Neural progenitor cell (in vitro differentiated cells): ENCODE data around the gene EDIL3. TPM values are rescaled to one million over a fixed set of nuclear protein-coding genes. Genes with fewer than 3 reads are reported as not detected.

Source experiments
- DNase-seq: peaks from one replicate; pipeline ENCODE4 v3.0.0-alpha.2; 2016; ENCODE audit warnings: low spot score
- H2AFZ ChIP-seq: fragments of 200-600 bp; sonication (generic); replicated peaks from 2 replicates; pipeline ENCODE4 v1.6.1; 2016; ENCODE audit warnings: antibody characterized with exemption
- H3F3A ChIP-seq: fragments of 200-600 bp; sonication (generic); 2 replicates; pipeline ENCODE4 v1.6.1; 2016; ENCODE audit warnings: antibody characterized with exemption, low read depth
- H3K27ac ChIP-seq: fragments of 200-600 bp; sonication (generic); 2 replicates; pipeline ENCODE4 v1.5.1; 2016; ENCODE audit warnings: mild to moderate bottlenecking
- H3K27me3 ChIP-seq: fragments of 200-600 bp; sonication (generic); 2 replicates; pipeline ENCODE4 v1.6.1; 2016; ENCODE audit warnings: mild to moderate bottlenecking, moderate library complexity
- H3K36me3 ChIP-seq: fragments of 200-600 bp; sonication (generic); 2 replicates; pipeline ENCODE4 v1.5.1; 2016
- H3K4me1 ChIP-seq: fragments of 200-600 bp; sonication (generic); 2 replicates; pipeline ENCODE4 v1.6.1; 2016; ENCODE audit warnings: mixed run types
- H3K4me2 ChIP-seq: fragments of 200-600 bp; sonication (generic); 2 replicates; pipeline ENCODE4 v1.6.1; 2016
- H3K4me3 ChIP-seq: fragments of 200-600 bp; sonication (generic); 2 replicates; pipeline ENCODE4 v1.5.1; 2016
- H3K79me2 ChIP-seq: fragments of 200-600 bp; sonication (generic); 2 replicates; pipeline ENCODE4 v1.6.1; 2016; ENCODE audit warnings: low read depth
- H3K9ac ChIP-seq: fragments of 200-600 bp; sonication (generic); 2 replicates; pipeline ENCODE4 v1.6.1; 2016
- H3K9me3 ChIP-seq: fragments of 200-600 bp; sonication (generic); 2 replicates; pipeline ENCODE4 v1.5.1; 2016; ENCODE audit warnings: low read depth
- H4K20me1 ChIP-seq: fragments of 200-600 bp; sonication (generic); 2 replicates; pipeline ENCODE4 v1.6.1; 2016; ENCODE audit warnings: low read depth
- H3K27ac Mint-ChIP-seq: 3 replicates; pipeline ENCODE4 v1.8.0; 2021; ENCODE audit warnings: mixed read lengths
- H3K27me3 Mint-ChIP-seq: 2 replicates; pipeline ENCODE4 v1.8.0; 2022; ENCODE audit warnings: low read depth, mild to moderate bottlenecking, inconsistent platforms, moderate library complexity, mixed read lengths; ENCODE audit not compliant: insufficient read depth
- H3K36me3 Mint-ChIP-seq: 3 replicates; pipeline ENCODE4 v1.8.0; 2021; ENCODE audit warnings: mixed read lengths
- H3K4me1 Mint-ChIP-seq: 3 replicates; pipeline ENCODE4 v1.8.0; 2021; ENCODE audit warnings: mixed read lengths
- H3K4me3 Mint-ChIP-seq: 3 replicates; pipeline ENCODE4 v1.8.0; 2021; ENCODE audit warnings: mild to moderate bottlenecking, moderate library complexity, mixed read lengths
- H3K9me3 Mint-ChIP-seq: 3 replicates; pipeline ENCODE4 v1.8.0; 2020; ENCODE audit warnings: mixed read lengths
- EZH2 ChIP-seq: fragments of 200-600 bp; sonication (generic); IDR thresholded peaks from 2 replicates; pipeline ENCODE4 v1.6.1; 2017; ENCODE audit warnings: antibody characterized with exemption, mild to moderate bottlenecking, moderate library complexity
- EZH2phosphoT487 ChIP-seq: fragments of 200-600 bp; sonication (generic); IDR thresholded peaks from 2 replicates; pipeline ENCODE4 v1.6.1; 2017; ENCODE audit warnings: antibody characterized with exemption
- total RNA-seq: library from RNA; depleted of rRNA; stranded (reverse); fragments of >200 nt; gene quantifications from 2 replicates; pipeline ENCODE4 v1.2.3, GENCODE V29; 2015; ENCODE audit warnings: low replicate concordance
- TF ChIP-seq, protein P1 (sequence below): fragments of 200-600 bp; sonication (generic); IDR thresholded peaks from 2 replicates; pipeline ENCODE4 v1.5.1; 2017; ENCODE audit warnings: antibody characterized with exemption, mild to moderate bottlenecking

The EDIL3 gene
- total RNA-seq, 1 donor from 2014 or later: 13.8 TPM

DNA sequence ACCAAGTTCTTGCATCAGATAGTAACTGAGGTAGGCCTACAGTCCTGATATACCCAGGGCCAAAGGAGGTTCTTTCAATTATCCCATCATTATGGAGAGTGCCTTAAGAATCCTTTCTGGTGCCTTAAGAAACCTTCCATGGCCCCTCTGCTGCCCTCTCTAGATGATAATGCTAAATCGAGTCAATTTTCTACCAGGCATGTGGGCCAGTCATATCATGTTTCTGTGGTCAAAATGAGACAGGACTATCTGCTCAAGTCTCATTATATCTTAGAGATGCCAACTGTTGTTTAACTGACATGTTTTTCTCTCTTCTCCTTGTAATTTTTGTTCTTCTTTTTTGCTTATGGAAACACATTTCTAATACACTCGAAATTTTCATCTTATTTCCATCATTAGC is 127.6 kb downstream of the EDIL3 start:
- H2AFZ ChIP-seq: no peak overlapping the region
- H3K27me3 ChIP-seq: no peaks in the 10 kb centered on the region
- H3K4me3 ChIP-seq: no peak overlapping the region
- H3K4me2 ChIP-seq: no peak overlapping the region
- H3K27me3 Mint-ChIP-seq: no peaks in the 10 kb centered on the region
- no peaks in the 10 kb centered on the region for H3K79me2 ChIP-seq
- H3K36me3 ChIP-seq: no peaks in the 10 kb centered on the region
- no peak overlapping the region for H3K9ac ChIP-seq
- no peaks in the 10 kb centered on the region for H3K4me1 ChIP-seq
- TF ChIP-seq EZH2phosphoT487: no peak
- TF ChIP-seq, protein P1, sequence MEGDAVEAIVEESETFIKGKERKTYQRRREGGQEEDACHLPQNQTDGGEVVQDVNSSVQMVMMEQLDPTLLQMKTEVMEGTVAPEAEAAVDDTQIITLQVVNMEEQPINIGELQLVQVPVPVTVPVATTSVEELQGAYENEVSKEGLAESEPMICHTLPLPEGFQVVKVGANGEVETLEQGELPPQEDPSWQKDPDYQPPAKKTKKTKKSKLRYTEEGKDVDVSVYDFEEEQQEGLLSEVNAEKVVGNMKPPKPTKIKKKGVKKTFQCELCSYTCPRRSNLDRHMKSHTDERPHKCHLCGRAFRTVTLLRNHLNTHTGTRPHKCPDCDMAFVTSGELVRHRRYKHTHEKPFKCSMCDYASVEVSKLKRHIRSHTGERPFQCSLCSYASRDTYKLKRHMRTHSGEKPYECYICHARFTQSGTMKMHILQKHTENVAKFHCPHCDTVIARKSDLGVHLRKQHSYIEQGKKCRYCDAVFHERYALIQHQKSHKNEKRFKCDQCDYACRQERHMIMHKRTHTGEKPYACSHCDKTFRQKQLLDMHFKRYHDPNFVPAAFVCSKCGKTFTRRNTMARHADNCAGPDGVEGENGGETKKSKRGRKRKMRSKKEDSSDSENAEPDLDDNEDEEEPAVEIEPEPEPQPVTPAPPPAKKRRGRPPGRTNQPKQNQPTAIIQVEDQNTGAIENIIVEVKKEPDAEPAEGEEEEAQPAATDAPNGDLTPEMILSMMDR: no peak
- TF ChIP-seq EZH2: no peak
- H3K9me3 ChIP-seq: no peaks in the 10 kb centered on the region
- no peak overlapping the region for H3K27ac Mint-ChIP-seq
- no peak for DNase-seq
- no peak overlapping the region for H3K4me3 Mint-ChIP-seq
- H3F3A ChIP-seq: no peaks in the 10 kb centered on the region
- no peaks in the 10 kb centered on the region for H3K9me3 Mint-ChIP-seq
- no peaks in the 10 kb centered on the region for H3K36me3 Mint-ChIP-seq
- no peaks in the 10 kb centered on the region for H3K4me1 Mint-ChIP-seq
- no peak overlapping the region for H3K27ac ChIP-seq
- H4K20me1 ChIP-seq: no peaks in the 10 kb centered on the region

DNA sequence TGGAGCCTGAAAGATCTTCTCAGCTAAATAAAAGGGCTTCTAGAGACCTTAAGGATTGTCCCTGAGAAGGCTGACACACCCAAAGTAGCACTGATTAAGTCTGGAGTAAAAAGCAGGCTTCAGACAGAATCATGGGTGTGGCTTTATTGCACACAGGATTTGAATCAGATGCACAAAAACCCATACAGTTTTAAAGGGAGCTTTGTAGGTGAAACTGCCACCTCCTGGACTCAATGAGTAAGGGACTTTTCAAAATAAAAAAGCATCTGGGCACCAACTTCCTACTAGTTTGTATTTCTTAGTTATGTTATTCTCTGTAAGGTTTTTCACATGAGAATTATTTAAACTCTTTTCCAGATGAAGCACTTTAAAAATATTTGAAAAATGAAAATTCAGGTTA is 129.4 kb downstream of the EDIL3 start:
- no peak overlapping the region for H3K4me2 ChIP-seq
- H3K27ac ChIP-seq: no peak overlapping the region
- H3K27me3 ChIP-seq: no peaks in the 10 kb centered on the region
- H3K9me3 ChIP-seq: no peaks in the 10 kb centered on the region
- H3K36me3 Mint-ChIP-seq: no peaks in the 10 kb centered on the region
- no peaks in the 10 kb centered on the region for H3F3A ChIP-seq
- TF ChIP-seq, protein P1: peak; percentile 41
- no peak for TF ChIP-seq EZH2phosphoT487
- peak; percentile 20 for DNase-seq
- peaks cover under 1% of the 10 kb centered on the region for H3K4me1 Mint-ChIP-seq
- H4K20me1 ChIP-seq: no peaks in the 10 kb centered on the region
- H3K9ac ChIP-seq: no peak overlapping the region
- H3K36me3 ChIP-seq: no peaks in the 10 kb centered on the region
- H3K4me1 ChIP-seq: peaks cover 4% of the 10 kb centered on the region
- no peaks in the 10 kb centered on the region for H3K9me3 Mint-ChIP-seq
- H3K27ac Mint-ChIP-seq: no peak overlapping the region
- H3K4me3 Mint-ChIP-seq: no peak overlapping the region
- no peaks in the 10 kb centered on the region for H3K27me3 Mint-ChIP-seq
- H3K79me2 ChIP-seq: no peaks in the 10 kb centered on the region
- no peak overlapping the region for H3K4me3 ChIP-seq
- H2AFZ ChIP-seq: no peak overlapping the region

DNA sequence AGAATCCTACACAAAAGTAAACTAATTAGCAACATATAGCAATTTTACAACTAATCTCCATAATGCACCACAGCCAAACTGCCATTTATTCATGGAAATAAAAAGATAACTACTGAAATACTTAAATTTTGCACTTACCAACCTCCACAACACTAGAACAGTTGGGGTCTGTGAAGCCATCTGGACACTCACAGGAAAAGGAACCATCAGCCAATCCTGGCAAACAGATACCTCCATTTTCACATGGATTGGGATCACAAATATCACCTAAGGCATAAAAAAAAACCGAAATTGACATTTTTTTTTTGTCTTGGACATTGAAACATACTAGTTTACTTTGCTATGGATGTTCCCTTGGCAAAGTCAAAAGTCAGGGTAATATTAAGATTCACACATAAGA is 130.7 kb downstream of the EDIL3 start:
- Histone ChIP-seq H3K27me3 (no peaks in the 10 kb centered on the region), H3K4me3 (no peak overlapping the region), H2AFZ (no peak overlapping the region), H3K4me2 (no peak overlapping the region), H3K79me2 (no peaks in the 10 kb centered on the region), H3K36me3 (no peaks in the 10 kb centered on the region), H3K9ac (no peak overlapping the region), H3K4me1 (peaks cover 8% of the 10 kb centered on the region), H4K20me1 (no peaks in the 10 kb centered on the region), H3K27ac (no peak overlapping the region), H3F3A (no peaks in the 10 kb centered on the region), H3K9me3 (no peaks in the 10 kb centered on the region)
- no peak overlapping the region for H3K27ac Mint-ChIP-seq
- TF ChIP-seq EZH2phosphoT487 (no peak), EZH2 (no peak)
- TF ChIP-seq, protein P1: no peak
- H3K4me3 Mint-ChIP-seq: no peak overlapping the region
- DNase-seq: no peak
- no peaks in the 10 kb centered on the region for H3K27me3 Mint-ChIP-seq
- H3K9me3 Mint-ChIP-seq: no peaks in the 10 kb centered on the region
- peaks cover 5% of the 10 kb centered on the region for H3K4me1 Mint-ChIP-seq
- no peaks in the 10 kb centered on the region for H3K36me3 Mint-ChIP-seq

DNA sequence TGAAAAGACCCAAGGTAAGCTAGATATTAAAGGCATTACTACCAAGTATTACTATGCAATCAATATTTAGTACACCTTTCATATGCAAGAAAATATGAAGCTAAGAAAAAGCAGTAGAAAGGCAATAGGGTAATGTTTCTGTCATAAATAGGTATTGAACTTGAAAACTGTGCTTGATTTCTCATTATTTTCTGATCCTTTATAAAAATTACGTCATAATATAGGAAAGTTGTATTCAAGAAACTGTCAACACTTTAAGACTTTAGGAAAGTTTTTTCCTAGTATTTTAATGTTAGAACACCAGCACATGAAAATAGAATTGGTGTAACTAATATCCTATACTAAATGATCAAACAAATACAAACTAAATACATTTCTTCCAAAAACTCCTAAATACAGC is 133.2 kb downstream of the EDIL3 start:
- Histone ChIP-seq H3K27ac (no peak overlapping the region), H3K36me3 (no peaks in the 10 kb centered on the region), H3K4me1 (peaks cover 8% of the 10 kb centered on the region), H3K4me2 (no peak overlapping the region), H3K79me2 (no peaks in the 10 kb centered on the region), H3K9ac (no peak overlapping the region), H3K9me3 (no peaks in the 10 kb centered on the region), H2AFZ (no peak overlapping the region), H3K27me3 (no peaks in the 10 kb centered on the region), H4K20me1 (no peaks in the 10 kb centered on the region), H3K4me3 (no peak overlapping the region), H3F3A (no peaks in the 10 kb centered on the region)
- no peak for TF ChIP-seq EZH2
- TF ChIP-seq EZH2phosphoT487: no peak
- TF ChIP-seq, protein P1: no peak
- Mint-ChIP-seq H3K4me1 (peaks cover 8% of the 10 kb centered on the region), H3K27ac (no peak overlapping the region), H3K36me3 (no peaks in the 10 kb centered on the region), H3K4me3 (no peak overlapping the region), H3K9me3 (no peaks in the 10 kb centered on the region), H3K27me3 (no peaks in the 10 kb centered on the region)
- no peak for DNase-seq
